Suprapubic skin (tissue), 4 donors: ENCODE data around the gene PRKN.

Experiments
- CTCF ChIP-seq, 2 donors: fragments of 200-600 bp in 1 of 2; fragments of 450-650 bp in 1 of 2; sonication (generic) in 1 of 2; IDR thresholded peaks; one replicate each; pipeline ENCODE4 v1.5.1; 2016 to 2019; ENCODE audit warnings: antibody characterized with exemption in 2 of 2, mild to moderate bottlenecking in 1 of 2, moderate library complexity in 1 of 2
- EP300 ChIP-seq: sonication (generic); formaldehyde crosslinking; IDR thresholded peaks from one replicate; pipeline ENCODE4 v1.6.1; 2017; ENCODE audit warnings: antibody characterized with exemption
- POLR2A ChIP-seq, 2 donors: fragments of 450-650 bp; IDR thresholded peaks; one replicate each; pipeline ENCODE4 v1.6.1; 2017; ENCODE audit warnings: antibody characterized with exemption in 2 of 2, mild to moderate bottlenecking in 2 of 2, moderate library complexity in 2 of 2
- POLR2AphosphoS5 ChIP-seq, 3 donors: sonication (generic); formaldehyde crosslinking; IDR thresholded peaks; one replicate each; pipeline ENCODE4 v1.6.1; 2017; ENCODE audit warnings: antibody characterized with exemption in 3 of 3

- TF ChIP-seq CTCF (IDR thresholded peaks at IDR 0.05), result no peak
- TF ChIP-seq POLR2A (IDR thresholded peaks at IDR 0.05), result no peak
- TF ChIP-seq EP300, result no peak
- TF ChIP-seq POLR2AphosphoS5 (IDR thresholded peaks at IDR 0.05), result no peak
These were observed 1409.1 kb downstream of the PRKN start for GRCh38 chr6:161318456-161318855.
